Measurements from ENCODE around the gene HOXB6.

Gene HOXB6

GRCh38 chr17:48555258-48556228 lies 49.2 kb downstream of the HOXB6 start:
- ATAC-seq (replicated peaks) (peak in 1 of 2 donors; percentile 38), DNase-seq (no peak)
- H3K27me3 Mint-ChIP-seq: peaks cover 52 to 82% of the 10 kb centered on the region in 2 donors
- peaks cover 0 to 2% of the 10 kb centered on the region in 2 donors for H3K36me3 Mint-ChIP-seq
- H3K4me1 Mint-ChIP-seq: peaks cover 5 to 30% of the 10 kb centered on the region in 2 donors
- no peak overlapping the region for H3K27ac Mint-ChIP-seq
- peak overlapping the region; percentile 51 to 63 for H3K4me3 Mint-ChIP-seq
- H3K9me3 Mint-ChIP-seq: no peaks in the 10 kb centered on the region

GRCh38 chr17:48554412-48555257 lies 50.2 kb downstream of the HOXB6 start:
- H3K4me1 Mint-ChIP-seq: peaks cover 5 to 30% of the 10 kb centered on the region in 2 donors
- no peaks in the 10 kb centered on the region for H3K9me3 Mint-ChIP-seq
- ATAC-seq (replicated peaks): no peak
- DNase-seq: no peak
- peak overlapping the region in 1 of 2 donors; percentile 51 for H3K4me3 Mint-ChIP-seq
- H3K36me3 Mint-ChIP-seq: peaks cover 2 to 5% of the 10 kb centered on the region in 2 donors
- H3K27ac Mint-ChIP-seq: no peak overlapping the region
- H3K27me3 Mint-ChIP-seq: peaks cover 55 to 83% of the 10 kb centered on the region in 2 donors

DNA sequence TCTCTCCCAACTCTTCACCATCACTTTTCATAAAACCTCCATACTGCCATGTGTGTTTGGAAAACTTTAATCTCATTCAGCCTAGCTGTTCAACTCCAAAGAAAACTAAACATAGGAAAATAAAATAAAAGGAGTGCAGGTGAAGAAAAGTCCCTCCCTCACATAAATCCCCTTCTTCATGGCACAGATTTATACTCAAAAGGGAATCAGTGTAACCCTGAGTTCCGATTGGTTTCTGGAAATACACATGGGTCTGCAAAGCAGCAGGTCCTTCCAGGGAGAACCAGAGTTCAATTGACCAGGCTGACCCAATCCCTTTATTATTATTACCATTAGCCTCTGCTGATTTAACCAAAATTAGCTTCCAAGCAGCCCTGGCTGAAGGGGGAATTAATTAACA lies 51.0 kb downstream of the HOXB6 start:
- Mint-ChIP-seq H3K4me3 (no peak overlapping the region), H3K27ac (no peak overlapping the region), H3K9me3 (no peaks in the 10 kb centered on the region), H3K27me3 (peaks cover 50 to 78% of the 10 kb centered on the region in 2 donors), H3K4me1 (peaks cover 5 to 30% of the 10 kb centered on the region in 2 donors), H3K36me3 (peaks cover 2 to 5% of the 10 kb centered on the region in 2 donors)
- no peak for ATAC-seq (replicated peaks)
- DNase-seq: no peak

DNA sequence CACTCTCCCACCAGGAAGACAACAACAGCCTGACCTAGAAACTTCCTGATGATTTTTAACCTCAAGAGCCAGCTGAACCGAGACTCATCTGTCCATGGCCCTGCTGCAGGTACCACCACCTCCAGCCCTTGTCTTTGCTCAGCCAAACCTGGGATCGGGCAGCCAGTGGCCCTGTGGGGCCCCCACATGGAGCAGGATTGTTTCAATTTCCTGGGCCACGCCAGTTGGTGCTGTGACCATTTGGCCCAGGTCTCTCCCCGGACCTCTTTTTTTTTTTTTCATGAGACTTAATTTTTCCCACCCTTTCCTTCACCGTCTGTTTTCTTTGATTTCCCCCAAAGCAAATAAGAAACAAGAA lies 51.6 kb downstream of the HOXB6 start:
- peaks cover 5 to 30% of the 10 kb centered on the region in 2 donors for H3K4me1 Mint-ChIP-seq
- ATAC-seq (replicated peaks): no peak
- DNase-seq: no peak
- H3K9me3 Mint-ChIP-seq: no peaks in the 10 kb centered on the region
- H3K4me3 Mint-ChIP-seq: no peak overlapping the region
- peaks cover 2 to 5% of the 10 kb centered on the region in 2 donors for H3K36me3 Mint-ChIP-seq
- H3K27me3 Mint-ChIP-seq: peaks cover 44 to 77% of the 10 kb centered on the region in 2 donors
- no peak overlapping the region for H3K27ac Mint-ChIP-seq

DNA sequence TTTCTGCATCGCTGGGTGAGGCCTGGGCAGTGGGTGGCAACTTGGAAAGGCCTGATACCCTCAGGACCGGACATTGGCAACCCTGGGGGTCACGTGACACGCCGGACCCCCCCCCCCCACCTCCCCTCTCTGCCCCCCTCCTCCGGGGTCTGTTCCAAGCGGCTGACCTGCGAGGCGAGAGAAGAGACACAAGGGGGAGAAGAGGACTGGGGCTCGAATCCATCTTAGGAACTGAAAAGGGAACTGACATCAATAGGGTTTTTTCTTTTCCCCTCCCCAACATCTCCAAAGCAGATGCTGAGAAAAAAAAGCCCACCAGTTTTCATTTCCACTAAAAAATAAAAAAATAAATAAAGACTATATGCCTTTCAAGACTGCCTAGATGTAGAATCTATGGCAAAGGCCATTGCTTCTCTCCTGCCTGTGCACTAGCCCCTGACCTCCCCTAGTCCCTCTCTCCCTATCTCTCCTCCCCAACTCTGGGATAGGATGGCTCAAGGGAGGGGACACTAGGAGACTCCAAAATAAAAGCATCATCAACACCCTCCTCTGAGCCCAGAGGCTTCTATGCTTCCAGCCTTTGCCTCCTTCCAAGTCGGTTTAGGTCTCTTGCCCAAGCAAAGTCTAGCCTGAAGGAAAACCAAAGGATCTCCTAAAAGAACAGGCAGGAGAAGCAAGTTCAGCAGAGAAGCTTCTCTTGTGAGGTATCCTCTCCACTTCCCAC lies 52.2 kb downstream of the HOXB6 start:
- no peak overlapping the region for H3K27ac Mint-ChIP-seq
- H3K36me3 Mint-ChIP-seq: peaks cover 2 to 5% of the 10 kb centered on the region in 2 donors
- H3K27me3 Mint-ChIP-seq: peaks cover 42 to 72% of the 10 kb centered on the region in 2 donors
- H3K4me3 Mint-ChIP-seq: no peak overlapping the region
- peak; percentile 41 to 45 for ATAC-seq (replicated peaks)
- no peak for DNase-seq
- H3K4me1 Mint-ChIP-seq: peaks cover 8 to 30% of the 10 kb centered on the region in 2 donors
- no peaks in the 10 kb centered on the region for H3K9me3 Mint-ChIP-seq

DNA sequence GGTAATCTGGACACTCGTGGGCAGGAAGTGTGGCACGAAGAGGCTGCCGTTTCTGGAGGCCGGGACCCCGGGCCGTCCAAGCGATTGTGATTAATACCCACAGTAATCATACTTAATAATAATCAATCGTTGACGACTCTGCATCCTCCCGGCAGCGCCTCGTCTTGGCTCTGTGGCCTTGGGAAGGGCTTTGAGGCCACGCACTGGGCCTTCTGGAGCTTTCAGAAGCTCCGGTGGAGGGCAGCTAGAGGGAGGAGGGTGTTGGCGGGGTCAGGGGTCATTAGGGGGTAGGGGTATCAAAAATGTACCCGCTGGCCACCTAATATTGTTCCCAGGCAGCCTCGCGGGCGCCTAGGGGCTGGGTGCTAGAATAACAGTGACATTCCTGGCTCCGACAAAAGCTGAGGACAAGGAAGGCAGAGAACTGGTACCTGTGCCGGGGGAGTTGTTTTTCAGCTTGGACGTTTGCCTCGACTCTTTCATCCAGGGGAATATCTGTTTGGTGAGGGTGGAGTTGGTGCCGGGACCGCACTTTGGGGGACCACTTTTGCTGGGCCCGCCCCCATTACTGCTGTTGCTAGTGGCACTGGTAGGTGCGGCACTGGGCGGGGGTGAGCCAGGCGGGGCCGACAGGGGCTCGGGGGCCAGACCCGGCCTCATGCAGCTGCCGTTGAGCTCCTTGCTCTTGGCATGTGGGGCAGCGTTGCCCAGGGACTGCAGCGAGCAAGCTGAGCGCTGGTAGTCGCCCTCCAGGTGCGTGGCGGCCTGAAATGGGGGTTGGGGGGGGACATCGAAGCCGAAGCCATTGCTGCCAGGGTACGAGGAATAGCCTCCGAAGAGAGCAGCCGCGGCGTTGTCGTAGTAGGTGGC lies 53.0 kb downstream of the HOXB6 start:
- no peak for DNase-seq
- Mint-ChIP-seq H3K36me3 (peaks cover 2 to 5% of the 10 kb centered on the region in 2 donors), H3K9me3 (no peaks in the 10 kb centered on the region), H3K27ac (no peak overlapping the region), H3K27me3 (peaks cover 42 to 66% of the 10 kb centered on the region in 2 donors), H3K4me1 (peaks cover 8 to 30% of the 10 kb centered on the region in 2 donors), H3K4me3 (no peak overlapping the region)
- no peak for ATAC-seq (replicated peaks)

- H3K36me3 Mint-ChIP-seq: peaks cover 2 to 5% of the 10 kb centered on the region in 2 donors
- no peak overlapping the region for H3K4me3 Mint-ChIP-seq
- no peaks in the 10 kb centered on the region for H3K9me3 Mint-ChIP-seq
- no peak for ATAC-seq (replicated peaks)
- peaks cover 42 to 66% of the 10 kb centered on the region in 2 donors for H3K27me3 Mint-ChIP-seq
- DNase-seq: no peak
- H3K27ac Mint-ChIP-seq: no peak overlapping the region
- H3K4me1 Mint-ChIP-seq: peaks cover 8 to 37% of the 10 kb centered on the region in 2 donors
Measured at GRCh38 chr17:48551214-48551555, 53.6 kb downstream of the HOXB6 start.

DNA sequence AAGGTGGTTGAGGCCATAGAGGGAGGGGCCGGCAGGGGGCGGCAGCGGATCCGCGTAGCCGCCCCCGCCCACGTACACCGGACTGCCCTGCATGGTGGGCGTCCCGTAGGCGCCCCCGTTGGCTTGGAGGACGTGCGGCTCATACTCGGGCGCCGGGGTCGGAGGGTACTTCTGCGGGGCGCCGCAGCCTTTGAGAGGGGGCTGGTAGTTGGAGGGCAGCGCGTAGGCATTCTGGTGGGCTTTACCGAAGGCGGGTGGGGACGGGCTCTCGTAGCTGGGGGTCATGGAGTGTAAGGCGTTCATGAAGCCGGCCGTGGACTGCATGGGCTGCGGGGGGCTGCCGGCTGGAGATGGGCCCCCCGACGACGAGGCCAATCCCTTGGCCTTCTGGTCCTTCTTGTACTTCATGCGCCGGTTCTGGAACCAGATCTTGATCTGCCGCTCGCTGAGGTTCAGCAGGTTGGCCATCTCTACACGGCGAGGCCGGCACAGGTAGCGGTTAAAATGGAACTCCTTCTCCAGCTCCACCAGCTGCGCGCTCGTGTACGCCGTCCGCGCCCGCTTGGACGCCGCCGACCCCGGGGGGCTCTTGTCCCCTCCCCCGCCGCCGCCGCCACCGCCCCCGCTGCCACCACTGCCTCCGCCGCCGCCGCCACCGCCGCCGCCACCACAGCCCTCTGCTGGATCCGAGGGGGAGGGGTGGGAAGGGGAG lies 54.1 kb downstream of the HOXB6 start:
- Mint-ChIP-seq H3K27me3 (peaks cover 42 to 66% of the 10 kb centered on the region in 2 donors), H3K4me3 (no peak overlapping the region), H3K9me3 (no peaks in the 10 kb centered on the region), H3K27ac (no peak overlapping the region), H3K36me3 (peaks cover 2 to 5% of the 10 kb centered on the region in 2 donors), H3K4me1 (peaks cover 7 to 34% of the 10 kb centered on the region in 2 donors)
- ATAC-seq (replicated peaks) (no peak), DNase-seq (no peak)

- no peak for ATAC-seq (replicated peaks)
- Mint-ChIP-seq H3K27me3 (peaks cover 43 to 66% of the 10 kb centered on the region in 2 donors), H3K4me3 (no peak overlapping the region), H3K36me3 (peaks cover 2 to 5% of the 10 kb centered on the region in 2 donors), H3K27ac (peak overlapping the region; percentile 42), H3K4me1 (peaks cover 5 to 28% of the 10 kb centered on the region in 2 donors), H3K9me3 (no peaks in the 10 kb centered on the region)
- no peak for DNase-seq
Measured at GRCh38 chr17:48549914-48550501, 54.8 kb downstream of the HOXB6 start.

DNA sequence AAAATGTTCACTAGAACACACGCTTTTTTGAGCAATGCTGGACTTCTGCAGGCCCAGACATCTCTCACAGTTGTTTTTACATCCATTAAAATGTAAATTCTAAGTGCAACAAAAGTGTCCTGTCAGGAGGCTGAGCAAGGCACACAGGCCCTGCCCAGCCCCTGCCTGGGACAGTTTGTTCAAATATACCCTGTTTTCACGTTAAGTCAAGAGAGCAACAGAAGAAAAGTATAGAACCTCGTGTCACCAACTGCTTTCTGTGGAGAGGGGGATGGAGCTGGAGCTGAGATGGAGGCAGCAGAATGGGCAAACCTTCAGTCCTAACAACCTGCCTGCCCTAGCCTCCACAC lies 55.5 kb downstream of the HOXB6 start:
- DNase-seq (no peak), ATAC-seq (replicated peaks) (no peak)
- peaks cover 40 to 66% of the 10 kb centered on the region in 2 donors for H3K27me3 Mint-ChIP-seq
- H3K4me1 Mint-ChIP-seq: peaks cover 6 to 25% of the 10 kb centered on the region in 2 donors
- no peak overlapping the region for H3K27ac Mint-ChIP-seq
- no peak overlapping the region for H3K4me3 Mint-ChIP-seq
- H3K9me3 Mint-ChIP-seq: no peaks in the 10 kb centered on the region
- H3K36me3 Mint-ChIP-seq: peaks cover 0 to 5% of the 10 kb centered on the region in 2 donors

DNA sequence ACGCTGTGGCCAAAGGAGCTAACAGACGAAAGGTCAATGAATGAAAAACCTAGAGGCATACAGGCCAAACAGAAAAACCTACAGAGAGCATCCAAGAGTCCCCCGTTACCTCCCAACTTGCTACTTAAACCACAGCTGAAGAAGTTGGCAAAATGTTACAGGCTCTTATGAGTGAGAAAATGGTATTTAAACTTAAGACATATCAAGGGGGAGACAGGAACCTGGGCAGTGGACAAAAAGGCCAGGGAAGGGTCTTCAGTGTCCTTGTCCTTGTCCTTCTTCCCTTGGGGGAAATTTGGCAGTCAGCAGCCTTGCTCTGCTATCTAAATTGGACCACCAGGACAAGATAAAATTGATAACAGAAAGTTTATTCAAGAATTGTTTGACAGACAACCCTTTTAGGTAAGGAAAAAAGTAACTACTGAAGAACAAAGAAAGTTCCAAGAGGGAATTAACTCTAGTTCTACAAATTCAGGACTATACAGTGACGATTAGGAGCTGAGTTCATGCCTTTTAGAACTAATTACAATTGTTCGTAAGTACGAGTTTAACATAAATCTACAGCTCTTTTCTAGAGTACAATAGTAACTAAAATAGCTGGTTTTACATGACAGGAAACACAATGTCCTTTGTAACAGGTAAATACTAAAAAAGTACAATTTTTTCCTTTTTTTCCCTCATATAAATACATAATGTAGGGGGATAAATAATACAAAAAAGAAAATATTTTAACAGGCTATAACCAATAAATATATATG lies 56.1 kb downstream of the HOXB6 start:
- peaks cover 43 to 66% of the 10 kb centered on the region in 2 donors for H3K27me3 Mint-ChIP-seq
- DNase-seq: no peak
- H3K27ac Mint-ChIP-seq: no peak overlapping the region
- H3K4me1 Mint-ChIP-seq: peaks cover 10 to 30% of the 10 kb centered on the region in 2 donors
- H3K9me3 Mint-ChIP-seq: no peaks in the 10 kb centered on the region
- peak overlapping the region in 1 of 2 donors; percentile 46 for H3K4me3 Mint-ChIP-seq
- H3K36me3 Mint-ChIP-seq: peaks cover 2 to 5% of the 10 kb centered on the region in 2 donors
- ATAC-seq (replicated peaks): no peak

Measured in stimulated activated naive B cell treated with anti-CD40 and anti-IgM and Interleukin-4, amounts not matched to agents 10 μg/mL and 1 μg/mL and 100 μg/mL, for 72 hours (primary cell).